Urinary bladder (tissue), 4 donors: ENCODE measurements around the gene FMNL2. TPM values are rescaled to one million over a fixed set of nuclear protein-coding genes. Genes with fewer than 3 reads are reported as not detected.
"Not testable (repeated sequence)": the region's sequence is repeated elsewhere in the genome, so short reads cannot be mapped to it uniquely, and the experiment has no call there.

ENCODE experiments used
- DNase-seq: peaks from one replicate; pipeline ENCODE4 v3.0.0-alpha.2; 2015; ENCODE audit errors: extremely low spot score
- H3K27ac ChIP-seq: one replicate; pipeline ENCODE4 v1.5.1; 2013; ENCODE audit warnings: low read depth, mild to moderate bottlenecking, moderate library complexity
- H3K36me3 ChIP-seq: one replicate; pipeline ENCODE4 v1.6.1; 2013; ENCODE audit warnings: mild to moderate bottlenecking, moderate library complexity; ENCODE audit not compliant: insufficient read depth
- H3K4me1 ChIP-seq: one replicate; pipeline ENCODE4 v1.6.1; 2013; ENCODE audit warnings: mild to moderate bottlenecking, moderate library complexity; ENCODE audit not compliant: insufficient read depth
- H3K4me3 ChIP-seq: one replicate; pipeline ENCODE4 v1.5.1; 2013; ENCODE audit warnings: low read depth, low read length
- WGBS: extraction: QIAGEN DNeasy Blood & Tissue Kit; methylation state at CpG from one replicate; pipeline ENCODE4 v1.1.7; 2013; 5-methylcytosine and 5-hydroxymethylcytosine counted together
- polyA plus RNA-seq: library from polyadenylated mRNA; stranded (reverse); fragments of 200-250 nt; gene quantifications from one replicate; pipeline ENCODE4 v1.2.3, GENCODE V29; 2013
- total RNA-seq: library from RNA; depleted of rRNA; stranded (reverse); fragments of >200 nt; gene quantifications from one replicate; pipeline ENCODE4 v1.2.3, GENCODE V29; 2014
- donor health status: healthy with polysubstance abuse.
- donor health status: healthy.

The FMNL2 gene
- total RNA-seq (77.6 TPM), polyA plus RNA-seq (27.7 TPM)

DNA sequence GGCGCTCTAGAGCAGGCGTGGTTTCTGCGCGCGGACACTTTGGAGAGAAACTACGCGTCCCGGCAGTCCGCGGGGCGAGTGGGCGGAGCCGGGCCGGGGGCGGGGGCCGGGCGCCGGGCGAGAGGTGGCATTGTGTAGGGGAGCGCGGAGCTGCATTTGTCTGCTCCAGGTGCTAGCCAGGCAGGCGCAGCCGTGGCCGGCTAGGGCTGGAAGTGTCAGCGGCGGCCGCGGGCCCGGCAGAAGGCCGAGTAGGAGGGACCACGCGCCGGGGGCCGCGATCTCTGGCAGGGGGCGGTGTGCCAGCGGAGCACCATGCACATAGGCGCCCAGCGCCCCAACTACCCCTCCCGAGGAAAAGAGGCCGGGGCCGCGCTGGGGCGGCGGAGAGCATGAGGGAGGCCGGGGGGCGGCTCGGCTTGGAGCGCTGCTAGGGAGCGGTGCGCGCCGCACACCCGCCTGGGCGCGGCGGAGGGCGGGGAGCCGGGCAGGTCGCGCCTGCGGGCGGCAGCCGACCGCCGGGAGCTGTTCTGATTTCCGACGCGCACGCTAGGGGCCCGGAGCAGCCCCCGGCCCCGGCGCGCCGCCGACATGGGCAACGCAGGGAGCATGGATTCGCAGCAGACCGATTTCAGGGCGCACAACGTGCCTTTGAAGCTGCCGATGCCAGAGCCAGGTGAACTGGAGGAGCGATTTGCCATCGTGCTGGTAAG is at the start of gene FMNL2:
TSS of gene FMNL2 (plus strand) at position 159 of the 710 bp plus-strand sequence.
- DNase-seq: peak; percentile 60
- Histone ChIP-seq H3K4me3 (peak within 1 kb of the TSS; percentile 93), H3K36me3 (no peaks in the 10 kb centered on the region), H3K27ac (peak within 1 kb of the TSS; percentile 75), H3K4me1 (peaks cover 2% of the 10 kb centered on the region)
- under 1% methylated on average over 85 of the region's 85 CpGs for WGBS

DNA sequence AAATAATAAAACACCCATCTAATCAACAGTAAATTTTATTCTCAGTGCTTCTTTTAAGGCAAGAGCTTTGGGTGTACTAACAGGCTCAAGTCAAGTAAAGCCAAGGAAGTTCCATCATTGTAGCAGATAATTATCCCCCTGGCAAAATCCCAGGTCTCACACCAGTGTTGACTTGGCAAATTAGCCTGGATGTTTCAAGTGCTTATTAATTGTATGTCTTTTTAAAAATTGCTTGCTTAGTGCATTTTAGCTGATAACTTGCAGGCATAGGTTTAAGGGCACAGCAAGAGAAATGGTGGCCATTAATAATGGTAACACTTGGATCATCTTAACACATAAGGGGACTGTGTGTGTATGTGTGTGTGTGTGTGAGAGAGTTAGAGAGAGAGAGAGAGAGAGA is 42.0 kb upstream of the FMNL2 start:
- no peak for DNase-seq
- no peak overlapping the region for H3K27ac ChIP-seq
- no peak overlapping the region for H3K4me3 ChIP-seq
- no peaks in the 10 kb centered on the region for H3K4me1 ChIP-seq
- no peaks in the 10 kb centered on the region for H3K36me3 ChIP-seq

DNA sequence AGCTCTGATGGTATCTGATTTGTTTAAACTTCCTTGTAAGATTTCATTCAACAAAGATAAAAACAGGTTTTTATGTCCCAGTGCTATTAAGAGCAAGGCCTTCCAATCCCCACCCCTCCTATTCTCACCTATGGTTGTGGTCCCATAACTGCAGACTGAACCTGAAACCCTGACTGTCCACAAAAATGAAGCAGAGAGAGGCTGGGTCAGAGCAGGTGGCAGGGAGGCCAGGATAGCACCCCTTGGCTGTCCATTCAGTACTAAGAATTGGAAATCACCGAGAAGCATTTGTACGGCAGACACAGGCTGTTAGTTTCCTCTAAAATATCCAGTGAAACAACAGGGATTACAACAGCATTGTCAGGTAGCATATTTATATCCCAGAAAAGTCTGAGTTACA is 37.3 kb upstream of the FMNL2 start:
- no peak overlapping the region for H3K27ac ChIP-seq
- H3K4me3 ChIP-seq: no peak overlapping the region
- no peaks in the 10 kb centered on the region for H3K36me3 ChIP-seq
- no peaks in the 10 kb centered on the region for H3K4me1 ChIP-seq
- DNase-seq: no peak
- 97% methylated on average over 2 of the region's 2 CpGs for WGBS

GRCh38 chr2:152298754-152299153 is 36.2 kb upstream of the FMNL2 start:
- no peak for DNase-seq
- 83% methylated on average over 1 of the region's 1 CpG for WGBS
- no peaks in the 10 kb centered on the region for H3K36me3 ChIP-seq
- H3K27ac ChIP-seq: no peak overlapping the region
- H3K4me1 ChIP-seq: no peaks in the 10 kb centered on the region
- no peak overlapping the region for H3K4me3 ChIP-seq

DNA sequence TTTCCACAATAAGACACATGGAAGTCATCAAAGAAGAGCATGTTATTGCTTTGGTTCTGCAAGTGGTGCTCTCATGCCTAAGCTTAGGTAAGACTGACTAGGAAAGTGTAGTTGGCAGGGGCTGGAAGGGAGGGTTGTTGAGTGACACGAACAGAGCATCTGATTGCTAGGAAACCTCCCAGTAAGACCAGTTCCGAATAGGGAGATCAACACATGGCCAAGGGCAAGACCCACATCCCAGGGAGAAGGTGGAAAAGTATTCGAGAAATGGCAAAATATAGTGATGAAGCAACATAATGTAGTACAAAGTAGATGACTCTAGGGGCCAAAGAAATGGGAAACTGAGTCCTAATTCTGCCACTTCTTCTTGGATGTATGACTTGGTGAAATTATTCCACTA is 33.8 kb upstream of the FMNL2 start:
- H3K36me3 ChIP-seq: no peaks in the 10 kb centered on the region
- 94% methylated on average over 3 of the region's 3 CpGs for WGBS
- H3K4me1 ChIP-seq: no peaks in the 10 kb centered on the region
- H3K27ac ChIP-seq: no peak overlapping the region
- no peak overlapping the region for H3K4me3 ChIP-seq
- DNase-seq: no peak

DNA sequence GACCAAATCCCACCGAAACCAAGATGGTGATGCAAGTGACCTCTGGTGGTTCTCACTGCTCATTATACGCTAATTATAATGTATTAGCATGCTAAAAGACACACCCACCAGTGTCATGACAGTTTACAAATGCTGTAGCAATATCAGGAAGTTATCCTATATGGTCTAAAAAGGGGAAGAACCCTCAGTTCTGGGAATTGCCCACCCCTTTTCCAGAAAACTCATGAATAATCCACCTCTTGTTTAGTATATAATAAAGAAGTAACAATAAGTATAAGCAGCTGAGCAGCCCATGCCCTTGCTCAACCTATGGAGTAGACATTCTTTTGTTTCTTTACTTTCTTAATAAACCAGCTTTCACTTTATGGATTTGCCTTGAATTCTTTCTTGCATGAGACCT is 31.0 kb upstream of the FMNL2 start:
- no peaks in the 10 kb centered on the region for H3K36me3 ChIP-seq
- no peak for DNase-seq
- H3K4me3 ChIP-seq: no peak overlapping the region
- WGBS: 92% methylated on average over 2 of the region's 2 CpGs
- H3K27ac ChIP-seq: no peak overlapping the region
- no peaks in the 10 kb centered on the region for H3K4me1 ChIP-seq

DNA sequence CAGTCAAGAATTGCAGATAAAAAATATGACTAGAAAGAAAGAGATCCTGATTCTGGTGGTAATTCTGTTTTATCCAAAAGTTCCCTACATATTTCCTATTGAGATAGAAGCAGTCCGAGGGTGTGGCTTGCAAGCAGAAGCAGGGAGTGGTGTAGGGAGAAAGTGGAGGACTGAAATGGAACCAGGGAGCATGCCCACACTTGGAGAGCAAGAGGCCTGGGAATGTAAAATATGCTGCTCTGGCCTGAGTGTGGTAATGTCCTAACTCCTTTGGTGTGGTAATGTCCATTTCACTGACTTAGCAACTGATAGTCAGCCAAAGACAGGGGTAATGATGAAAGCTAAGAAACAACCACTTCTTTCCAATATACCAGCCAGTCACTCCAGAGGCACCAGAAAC is 30.1 kb upstream of the FMNL2 start:
- WGBS: 85% methylated on average over 1 of the region's 1 CpG

DNA sequence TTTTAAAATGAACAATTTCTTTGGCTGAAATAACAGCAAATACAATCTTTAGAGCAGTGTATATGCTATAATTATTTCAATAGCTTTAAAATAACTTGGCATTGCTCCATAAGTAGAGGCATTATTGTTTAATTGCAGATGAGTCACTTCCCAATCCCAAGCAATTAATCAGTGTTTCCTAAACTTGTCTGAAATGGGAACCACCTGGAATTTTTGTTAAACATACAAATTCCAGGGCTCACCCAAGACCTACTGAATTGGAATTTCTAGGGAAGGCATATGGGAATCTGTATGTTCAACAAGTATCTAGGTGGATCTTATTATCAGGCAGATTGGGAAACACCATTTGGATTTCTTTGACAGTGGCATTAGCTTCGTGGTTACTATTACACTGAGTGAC is 27.1 kb upstream of the FMNL2 start:
- DNase-seq: no peak
- Histone ChIP-seq H3K27ac (no peak overlapping the region), H3K4me1 (no peaks in the 10 kb centered on the region), H3K4me3 (no peak overlapping the region), H3K36me3 (no peaks in the 10 kb centered on the region)
- WGBS: 82% methylated on average over 1 of the region's 1 CpG

More for the DNA sequence above, 30.1 kb upstream of the FMNL2 start:
- DNase-seq: no peak
- H3K4me1 ChIP-seq: no peaks in the 10 kb centered on the region
- H3K36me3 ChIP-seq: no peaks in the 10 kb centered on the region
- no peak overlapping the region for H3K4me3 ChIP-seq
- no peak overlapping the region for H3K27ac ChIP-seq

DNA sequence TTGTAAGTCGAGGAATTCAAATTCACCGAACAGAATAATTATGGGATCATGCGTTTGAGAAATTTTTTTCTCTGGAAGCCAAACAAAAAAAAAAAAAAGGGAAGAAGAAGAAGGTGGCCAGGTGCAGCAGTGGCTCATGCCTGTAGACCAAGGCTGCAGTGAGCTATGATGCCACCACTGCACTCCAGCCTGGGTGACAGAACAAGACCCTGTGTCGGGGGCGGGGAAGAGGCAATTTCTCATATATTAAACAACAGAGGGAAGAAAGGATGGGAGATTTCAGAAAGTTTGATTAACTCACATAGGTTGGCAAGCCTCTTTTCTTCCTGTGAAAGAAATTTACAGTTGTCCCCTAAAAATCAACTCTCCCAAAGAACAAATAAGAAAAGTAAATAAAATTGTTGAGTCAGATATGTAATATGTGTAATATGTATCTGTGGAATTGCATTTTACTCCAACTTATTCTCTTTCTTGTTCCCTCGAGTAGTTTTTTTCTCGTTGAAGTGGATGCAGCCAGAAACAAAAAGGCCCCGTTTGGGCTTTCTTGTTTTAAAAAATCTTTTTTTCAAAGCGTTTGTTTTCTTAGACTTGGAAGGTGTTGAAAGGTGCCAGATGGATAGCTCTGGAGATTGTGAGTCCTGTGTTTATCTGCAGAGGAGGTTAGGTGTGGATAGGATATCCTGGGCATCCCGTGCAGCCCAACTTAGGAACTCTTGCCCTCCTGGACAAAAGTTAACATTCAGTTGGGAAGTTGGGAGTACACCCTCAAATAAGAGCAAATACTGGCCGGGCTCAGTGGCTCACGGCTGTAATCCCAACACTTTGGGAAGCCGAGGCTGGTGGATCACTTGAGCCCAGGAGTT is 25.4 kb upstream of the FMNL2 start:
- H3K4me3 ChIP-seq: no peak overlapping the region
- H3K36me3 ChIP-seq: no peaks in the 10 kb centered on the region
- H3K4me1 ChIP-seq: no peaks in the 10 kb centered on the region
- WGBS: 62% methylated on average over 13 of the region's 13 CpGs
- no peak for DNase-seq
- no peak overlapping the region for H3K27ac ChIP-seq

DNA sequence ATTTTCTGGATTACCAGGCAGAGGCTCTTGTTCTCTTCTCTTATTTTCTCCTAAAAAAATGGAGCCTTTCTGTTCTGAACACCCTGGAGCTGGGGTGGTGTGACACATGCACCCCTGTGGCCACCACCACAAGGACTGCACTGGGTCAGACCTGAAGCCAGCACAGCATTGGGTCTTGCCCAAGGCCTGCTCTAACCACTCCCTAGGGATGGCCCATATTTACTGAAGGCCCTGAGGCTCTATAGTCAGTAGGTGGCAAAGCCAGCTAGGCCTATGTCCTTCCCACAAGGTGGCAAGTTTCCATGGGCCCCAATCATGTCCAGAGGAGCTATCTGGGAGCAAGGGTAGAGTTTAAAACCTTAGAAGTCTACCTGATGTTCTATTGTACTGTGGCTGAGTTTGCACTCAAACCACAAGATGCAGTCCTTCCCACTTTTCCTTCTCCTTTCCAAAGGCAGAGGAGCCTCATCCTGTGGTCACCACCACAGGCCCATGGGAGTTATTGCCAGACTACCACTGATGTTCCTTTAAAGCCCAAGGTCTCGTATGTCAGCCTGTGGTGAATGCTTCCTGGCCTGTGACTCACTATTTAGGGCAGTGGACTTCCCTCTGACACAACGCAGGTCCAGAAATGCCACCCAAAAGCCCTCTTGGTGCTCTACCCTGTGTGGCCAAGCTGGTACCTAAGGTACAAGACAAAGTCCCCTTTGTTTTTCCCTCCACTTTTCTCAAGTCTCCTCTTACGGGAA is 15.0 kb upstream of the FMNL2 start:
- H3K4me1 ChIP-seq: no peaks in the 10 kb centered on the region

GRCh38 chr2:152320814-152321213 is 14.2 kb upstream of the FMNL2 start:
- no peaks in the 10 kb centered on the region for H3K36me3 ChIP-seq
- H3K4me3 ChIP-seq: no peak overlapping the region
- H3K4me1 ChIP-seq: no peaks in the 10 kb centered on the region
- H3K27ac ChIP-seq: no peak overlapping the region
- WGBS: 95% methylated on average over 5 of the region's 5 CpGs
- no peak for DNase-seq

More for the DNA sequence above, 15.0 kb upstream of the FMNL2 start:
- Histone ChIP-seq H3K27ac (no peak overlapping the region), H3K36me3 (no peaks in the 10 kb centered on the region), H3K4me3 (no peak overlapping the region)
- no peak for DNase-seq
- 93% methylated on average over 3 of the region's 3 CpGs for WGBS

GRCh38 chr2:152322222-152322621 is 12.8 kb upstream of the FMNL2 start:
- 81% methylated on average over 4 of the region's 4 CpGs for WGBS

GRCh38 chr2:152325126-152325525 is 9.8 kb upstream of the FMNL2 start:
- not testable (repeated sequence) for H3K4me3 ChIP-seq, H3K4me1 ChIP-seq, DNase-seq, H3K27ac ChIP-seq, H3K36me3 ChIP-seq
- 96% methylated on average over 5 of the region's 5 CpGs for WGBS

More at GRCh38 chr2:152322222-152322621, 12.8 kb upstream of the FMNL2 start:
- H3K4me3 ChIP-seq: no peak overlapping the region
- no peaks in the 10 kb centered on the region for H3K36me3 ChIP-seq
- H3K4me1 ChIP-seq: no peaks in the 10 kb centered on the region
- no peak overlapping the region for H3K27ac ChIP-seq
- DNase-seq: no peak
